Gastroesophageal sphincter (tissue), 4 donors: Measurements from ENCODE around the gene SERPINA4. TPM values are rescaled to one million over a fixed set of nuclear protein-coding genes. Genes with fewer than 3 reads are reported as not detected.

Experiments used
- ATAC-seq: fragments of 150-250 bp; one replicate; pipeline ENCODE4 v1.9.1; 2016; ENCODE audit warnings: mild to moderate bottlenecking, moderate library complexity
- H3K27ac ChIP-seq, 4 donors: fragments of 200-600 bp; sonication (generic) in 3 of 4; 1 replicate in 3 of 4; 2 replicates in 1 of 4; pipeline ENCODE4 v1.5.1; 2016 to 2019
- H3K27me3 ChIP-seq: fragments of 200-600 bp; sonication (generic); one replicate; pipeline ENCODE4 v1.5.1; 2019
- H3K36me3 ChIP-seq, 2 donors: fragments of 200-600 bp; sonication (generic); one replicate each; pipeline ENCODE4 v1.5.1; 2019; ENCODE audit warnings: control low read depth in 1 of 2
- H3K4me1 ChIP-seq, 3 donors: fragments of 200-600 bp; sonication (generic); 1 replicate in 2 of 3; 2 replicates in 1 of 3; pipeline ENCODE4 v1.5.1; 2016 to 2019; ENCODE audit warnings: control low read depth in 2 of 3
- H3K4me3 ChIP-seq, 2 donors: fragments of 200-600 bp; sonication (generic); one replicate each; pipeline ENCODE4 v1.5.1; 2019; ENCODE audit warnings: mild to moderate bottlenecking in 1 of 2, moderate library complexity in 1 of 2
- H3K9me3 ChIP-seq, 3 donors: fragments of 200-600 bp; sonication (generic); one replicate each; pipeline ENCODE4 v1.5.1; 2017 to 2019; ENCODE audit warnings: control low read depth in 2 of 3
- CTCF ChIP-seq, 4 experiments: fragments of 200-600 bp in 2 of 4; fragments of 450-650 bp in 2 of 4; sonication (generic) in 1 of 4; IDR thresholded peaks; one replicate each; pipeline ENCODE4 v1.5.1; 2017 to 2019; ENCODE audit warnings: antibody characterized with exemption in 4 of 4, mild to moderate bottlenecking in 2 of 4, moderate library complexity in 2 of 4
- EP300 ChIP-seq: sonication (generic); formaldehyde crosslinking; IDR thresholded peaks from one replicate; pipeline ENCODE4 v1.6.1; 2017; ENCODE audit warnings: antibody characterized with exemption, mild to moderate bottlenecking
- POLR2A ChIP-seq, 2 donors: fragments of 450-650 bp; IDR thresholded peaks; one replicate each; pipeline ENCODE4 v1.6.1; 2017; ENCODE audit warnings: antibody characterized with exemption in 2 of 2, mild to moderate bottlenecking in 2 of 2, moderate library complexity in 1 of 2
- POLR2AphosphoS5 ChIP-seq: sonication (generic); formaldehyde crosslinking; IDR thresholded peaks from one replicate; pipeline ENCODE4 v1.6.1; 2017; ENCODE audit warnings: antibody characterized with exemption
- WGBS, 2 donors: methylation state at CpG; one replicate each; pipeline ENCODE4 v1.1.5; 2018; ENCODE audit warnings: low coverage in 1 of 2; 5-methylcytosine and 5-hydroxymethylcytosine counted together
- total RNA-seq, 4 donors: library from RNA; depleted of rRNA; stranded (reverse); fragments of >200 nt; gene quantifications; one replicate each; pipeline ENCODE4 v1.1.0, GENCODE V29; 2016

The SERPINA4 gene
- total RNA-seq, 4 donors from 2014 or later, result not detected

- ATAC-seq, result no peak
- Histone ChIP-seq H3K27ac (no peak overlapping the region), H3K27me3 (peaks cover 7% of the 10 kb centered on the region), H3K4me3 (no peak overlapping the region), H3K9me3 (peaks cover 0 to 40% (median 2%) of the 10 kb centered on the region in 3 donors), H3K4me1 (peaks cover 0 to 3% (median 0%) of the 10 kb centered on the region in 3 donors), H3K36me3 (peaks cover 0 to 33% of the 10 kb centered on the region in 2 donors)
- WGBS, 2 donors, result 88% methylated on average over 5 of the region's 6 CpGs; no CpG with 5 or more reads in 1 of the 2 donors
- TF ChIP-seq EP300, result no peak
- TF ChIP-seq POLR2AphosphoS5, result no peak
- TF ChIP-seq CTCF (IDR thresholded peaks at IDR 0.05), result no peak
- no peak for TF ChIP-seq POLR2A (IDR thresholded peaks at IDR 0.05)
These were observed 58.1 kb downstream of the SERPINA4 start for GRCh38 chr14:94619297-94619696.

Other genes with a start within 250 kb of the SERPINA4 start
- not detected for gene SERPINA6, start 238.1 kb upstream of the SERPINA4 start, total RNA-seq
- gene SERPINA2, start 194.7 kb upstream of the SERPINA4 start, total RNA-seq, result not detected
- 10 to 100 TPM in 2 of 4 donors, 1 to 10 TPM in 2; 1.7 to 22.1 (median 9.4) TPM for gene SERPINA1, start 172.8 kb upstream of the SERPINA4 start, total RNA-seq
- not detected for gene SERPINA11, start 108.6 kb upstream of the SERPINA4 start, total RNA-seq
- not detected for gene SERPINA9, start 85.2 kb upstream of the SERPINA4 start, total RNA-seq
- gene SERPINA12, start 52.0 kb upstream of the SERPINA4 start, total RNA-seq, result not detected
- 1 to 10 TPM; 2.3 to 8.4 (median 3.7) TPM for gene SERPINA5, start 20.0 kb downstream of the SERPINA4 start, total RNA-seq
- gene SERPINA3, start 50.9 kb downstream of the SERPINA4 start, total RNA-seq, result 100 to 1,000 TPM in 3 of 4 donors, 10 to 100 TPM in 1; 58.4 to 263 (median 215) TPM
- 1 to 10 TPM in 1 of 4 donors, not detected in 3; 3.5 TPM for gene GSC, start 208.7 kb downstream of the SERPINA4 start, total RNA-seq